ENCODE results near the gene LTO1. TPM values are rescaled to one million over a fixed set of nuclear protein-coding genes. Genes with fewer than 3 reads are reported as not detected.
"Not testable (repeated sequence)": the region's sequence is repeated elsewhere in the genome, so short reads cannot be mapped to it uniquely, and the experiment has no call there.

The LTO1 gene
- total RNA-seq, 4 donors from 2014 or later, result 4.1 to 30.7 (median 17.4) TPM

- intact Hi-C loops (cut with DNase I; ENCODE audit: low total_unique reads), result no loop called here
These were observed 47.6 kb downstream of the LTO1 start for GRCh38 chr11:69627551-69627950.

GRCh38 chr11:69625476-69625875 is 49.7 kb downstream of the LTO1 start:
- Histone ChIP-seq H3K27me3 (no peaks in the 10 kb centered on the region), H3K27ac (no peak overlapping the region), H3K36me3 (no peaks in the 10 kb centered on the region), H3K4me3 (no peak overlapping the region), H3K4me1 (no peaks in the 10 kb centered on the region), H3K9me3 (no peaks in the 10 kb centered on the region)
- DNase-seq, result no peak
- intact Hi-C loops (cut with DNase I; ENCODE audit: low total_unique reads), result no loop called here
- TF ChIP-seq CTCF (IDR thresholded peaks at IDR 0.05), result no peak
- no peak for TF ChIP-seq POLR2A (IDR thresholded peaks at IDR 0.05)

More at GRCh38 chr11:69627551-69627950, 47.6 kb downstream of the LTO1 start:
- Histone ChIP-seq H3K36me3 (no peaks in the 10 kb centered on the region), H3K4me3 (no peak overlapping the region), H3K4me1 (no peaks in the 10 kb centered on the region), H3K9me3 (no peaks in the 10 kb centered on the region), H3K27ac (no peak overlapping the region), H3K27me3 (no peaks in the 10 kb centered on the region)
- TF ChIP-seq POLR2A (IDR thresholded peaks at IDR 0.05) (no peak), CTCF (IDR thresholded peaks at IDR 0.05) (no peak)
- DNase-seq, result no peak

- intact Hi-C loops (cut with DNase I; ENCODE audit: low total_unique reads), result no loop called here
- TF ChIP-seq POLR2A (IDR thresholded peaks at IDR 0.05), result no peak
- TF ChIP-seq CTCF (IDR thresholded peaks at IDR 0.05), result no peak
- H3K9me3 ChIP-seq, result no peaks in the 10 kb centered on the region
These were observed 50.9 kb downstream of the LTO1 start for GRCh38 chr11:69624293-69624692.

GRCh38 chr11:69622097-69622681 is 53.0 kb downstream of the LTO1 start:
- H3K27me3 ChIP-seq; H3K9me3 ChIP-seq; H3K27ac ChIP-seq; DNase-seq; H3K36me3 ChIP-seq; H3K4me3 ChIP-seq; intact Hi-C loops (cut with DNase I; ENCODE audit: low total_unique reads); H3K4me1 ChIP-seq: not testable (repeated sequence)

More at GRCh38 chr11:69624293-69624692, 50.9 kb downstream of the LTO1 start:
- Histone ChIP-seq H3K27me3 (no peaks in the 10 kb centered on the region), H3K4me1 (no peaks in the 10 kb centered on the region), H3K4me3 (no peak overlapping the region), H3K27ac (no peak overlapping the region), H3K36me3 (no peaks in the 10 kb centered on the region)
- no peak for DNase-seq

GRCh38 chr11:69620683-69621290 is 54.4 kb downstream of the LTO1 start:
- TF ChIP-seq CTCF (IDR thresholded peaks at IDR 0.05) (no peak), POLR2A (IDR thresholded peaks at IDR 0.05) (no peak)
- no peak for DNase-seq
- no peak overlapping the region for H3K27ac ChIP-seq
- H3K27me3 ChIP-seq, result no peaks in the 10 kb centered on the region
- H3K9me3 ChIP-seq, result no peaks in the 10 kb centered on the region
- intact Hi-C loops (cut with DNase I; ENCODE audit: low total_unique reads), result no loop called here
- H3K36me3 ChIP-seq, result no peaks in the 10 kb centered on the region
- H3K4me3 ChIP-seq, result no peak overlapping the region
- H3K4me1 ChIP-seq, result no peaks in the 10 kb centered on the region

Data from uterus (tissue), 4 donors.